Kidney glomerular epithelial cell (primary cell): ENCODE measurements around the gene GPC5.
"Not testable (repeated sequence)": the region's sequence is repeated elsewhere in the genome, so short reads cannot be mapped to it uniquely, and the experiment has no call there.

Experiments used
- DNase-seq: peaks from one replicate; lab custom pipeline; 2025; lab: John Stamatoyannopoulos, UW

GPC5 gene

DNA sequence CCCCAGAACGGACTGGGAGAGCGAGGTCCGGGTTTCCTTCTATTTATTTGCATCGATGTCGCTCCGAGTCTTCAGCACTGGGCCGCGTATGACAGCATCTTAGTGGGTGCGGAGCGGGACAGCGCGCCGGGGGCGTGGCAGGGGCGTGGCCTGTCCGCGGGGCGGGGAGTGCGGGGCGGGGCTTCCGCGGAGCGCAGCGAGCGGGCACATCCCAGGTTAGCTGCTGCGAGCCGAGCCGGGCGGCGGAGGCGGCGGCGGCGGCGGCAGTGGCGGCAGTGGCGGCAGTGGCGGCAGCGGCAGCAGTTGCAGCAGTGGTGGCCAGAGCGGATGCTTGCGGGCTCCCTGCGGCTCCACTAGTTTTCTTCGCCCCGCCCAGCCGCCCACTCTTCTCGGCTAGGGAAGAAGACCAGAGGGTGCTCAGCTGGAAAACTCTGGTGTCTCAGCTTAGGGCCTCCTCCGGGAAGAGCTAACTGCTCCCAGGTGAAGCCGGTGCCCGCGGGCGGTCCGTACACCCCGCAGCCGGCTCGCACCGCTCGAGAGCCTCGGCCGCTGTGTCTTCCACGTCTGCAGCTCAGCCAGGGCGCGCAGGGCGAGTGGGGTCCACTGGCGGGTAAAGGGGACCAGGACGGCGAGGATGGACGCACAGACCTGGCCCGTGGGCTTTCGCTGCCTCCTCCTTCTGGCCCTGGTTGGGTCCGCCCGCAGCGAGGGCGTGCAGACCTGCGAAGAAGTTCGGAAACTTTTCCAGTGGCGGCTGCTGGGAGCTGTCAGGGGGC, at the start of gene GPC5:
Gene GPC5, plus strand, starts transcription at position 209 of the 776 bp plus-strand sequence.
- DNase-seq = peak; percentile 55

DNA sequence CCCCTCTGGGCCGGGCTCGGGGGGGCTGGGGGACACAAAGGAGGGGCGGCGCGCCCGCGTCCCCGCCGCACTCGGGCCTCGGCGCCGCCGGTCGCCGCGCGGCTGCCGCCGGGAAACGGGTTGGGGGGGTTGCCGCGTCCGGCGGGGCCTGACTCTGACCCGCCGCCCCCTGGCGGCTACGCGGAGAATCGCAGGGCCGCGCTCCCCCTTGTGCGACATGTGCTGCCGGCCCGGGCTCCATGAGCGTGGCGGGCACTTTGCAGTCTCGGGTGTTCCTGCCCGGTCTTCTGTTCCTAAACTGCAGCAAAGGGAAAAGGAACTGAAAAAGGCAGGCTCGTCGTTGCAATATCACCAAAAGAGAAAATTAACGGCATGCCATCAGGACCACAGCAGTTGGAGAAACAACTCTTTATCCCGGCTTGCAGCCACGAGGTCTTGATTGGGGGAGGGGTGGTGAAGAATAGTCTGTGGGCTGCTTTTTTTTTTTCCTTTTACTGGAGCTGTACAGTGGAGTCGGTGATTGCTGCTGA, 49.5 kb upstream of the GPC5 start:
- peak; percentile 81 for DNase-seq

DNA sequence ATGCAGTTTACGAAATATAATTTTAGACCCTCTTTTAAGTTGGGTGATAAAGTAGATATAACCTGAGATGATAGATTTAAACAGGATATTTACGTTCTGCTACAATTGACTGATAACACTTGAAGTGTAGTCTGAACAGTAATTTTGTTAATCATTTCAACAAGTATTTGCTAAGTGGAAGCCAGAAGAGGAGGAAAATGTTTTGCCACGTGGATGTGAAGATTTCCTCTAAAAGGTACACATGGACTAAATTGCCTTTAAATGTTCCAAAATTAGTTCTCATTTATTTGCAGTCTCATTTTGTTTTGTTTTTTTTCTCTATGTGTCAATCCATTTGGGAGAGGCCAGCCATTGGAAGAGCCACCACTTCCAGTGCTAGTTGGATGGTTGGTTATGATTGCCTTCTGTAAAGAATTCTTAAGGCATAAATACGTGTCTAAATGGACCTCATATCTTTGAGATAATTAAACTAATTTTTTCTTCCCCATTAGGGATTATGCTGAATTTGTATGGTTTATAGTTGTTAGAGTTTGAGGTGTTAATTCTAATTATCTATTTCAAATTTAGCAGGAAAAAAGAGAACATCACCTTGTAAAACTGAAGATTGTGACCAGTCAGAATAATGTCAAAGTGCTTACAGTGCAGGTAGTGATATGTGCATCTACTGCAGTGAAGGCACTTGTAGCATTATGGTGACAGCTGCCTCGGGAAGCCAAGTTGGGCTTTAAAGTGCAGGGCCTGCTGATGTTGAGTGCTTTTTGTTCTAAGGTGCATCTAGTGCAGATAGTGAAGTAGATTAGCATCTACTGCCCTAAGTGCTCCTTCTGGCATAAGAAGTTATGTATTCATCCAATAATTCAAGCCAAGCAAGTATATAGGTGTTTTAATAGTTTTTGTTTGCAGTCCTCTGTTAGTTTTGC, 48.2 kb upstream of the GPC5 start:
- DNase-seq = no peak

DNA sequence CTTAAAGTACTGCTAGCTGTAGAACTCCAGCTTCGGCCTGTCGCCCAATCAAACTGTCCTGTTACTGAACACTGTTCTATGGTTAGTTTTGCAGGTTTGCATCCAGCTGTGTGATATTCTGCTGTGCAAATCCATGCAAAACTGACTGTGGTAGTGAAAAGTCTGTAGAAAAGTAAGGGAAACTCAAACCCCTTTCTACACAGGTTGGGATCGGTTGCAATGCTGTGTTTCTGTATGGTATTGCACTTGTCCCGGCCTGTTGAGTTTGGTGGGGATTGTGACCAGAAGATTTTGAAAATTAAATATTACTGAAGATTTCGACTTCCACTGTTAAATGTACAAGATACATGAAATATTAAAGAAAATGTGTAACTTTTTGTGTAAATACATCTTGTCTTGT, 47.3 kb upstream of the GPC5 start:
- DNase-seq = no peak

DNA sequence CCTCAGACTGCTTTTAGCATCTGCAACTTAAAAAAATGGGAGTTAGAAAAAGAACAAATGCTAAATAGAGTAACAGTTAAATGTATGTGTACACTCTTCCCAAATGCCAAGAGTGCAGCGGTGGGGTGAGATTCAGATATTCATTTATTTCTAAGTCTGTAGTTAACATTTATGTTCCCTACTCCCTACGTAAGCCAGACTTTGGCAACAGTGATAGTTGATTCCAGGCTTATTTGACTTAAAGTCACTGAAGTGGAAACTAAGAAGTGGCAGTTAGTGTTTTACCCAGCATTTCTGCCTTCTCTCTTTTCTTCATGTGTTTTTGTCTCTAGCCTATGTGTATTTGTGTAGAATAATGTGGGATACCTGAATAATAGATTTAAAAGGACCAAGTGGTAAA, 46.4 kb upstream of the GPC5 start:
- DNase-seq = no peak

DNA sequence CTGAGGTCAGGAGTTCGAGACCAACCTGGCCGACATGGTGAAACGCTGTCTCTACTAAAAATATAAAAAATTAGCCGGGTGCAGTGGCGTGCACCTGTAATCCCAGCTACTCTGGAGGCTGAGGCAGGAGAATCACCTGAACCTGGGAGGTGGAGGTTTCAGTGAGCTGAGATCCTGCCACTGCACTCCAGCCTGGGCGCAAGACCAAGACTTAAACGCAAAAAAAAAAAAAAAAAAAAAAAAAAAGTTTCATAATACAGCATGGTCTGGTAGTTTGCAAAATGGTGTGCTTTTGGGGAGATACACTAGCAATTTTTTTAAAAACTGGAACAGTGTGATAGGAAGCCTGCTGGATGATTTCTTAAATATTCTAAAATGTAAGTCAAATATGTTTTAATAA, 45.5 kb upstream of the GPC5 start:
- DNase-seq = not testable (repeated sequence)

DNA sequence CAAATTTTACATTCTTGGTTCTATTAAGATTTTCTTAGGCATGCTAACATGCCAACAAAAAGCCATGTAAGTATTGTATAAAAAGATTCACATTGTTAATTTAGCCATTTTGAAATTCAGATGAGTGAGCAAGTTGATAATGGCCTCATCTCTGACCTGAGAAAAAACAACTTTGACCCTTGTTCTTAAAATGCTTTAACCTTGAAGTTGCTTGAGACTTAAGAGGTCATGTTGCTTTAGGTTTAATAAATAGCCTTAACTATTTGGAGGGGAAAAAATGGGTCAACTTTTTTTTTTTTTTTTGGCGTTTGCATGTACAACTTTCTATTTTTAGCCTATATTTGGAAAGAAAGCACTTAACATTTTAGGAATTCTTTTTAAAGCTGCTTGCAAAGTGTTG, 44.9 kb upstream of the GPC5 start:
- no peak for DNase-seq

DNA sequence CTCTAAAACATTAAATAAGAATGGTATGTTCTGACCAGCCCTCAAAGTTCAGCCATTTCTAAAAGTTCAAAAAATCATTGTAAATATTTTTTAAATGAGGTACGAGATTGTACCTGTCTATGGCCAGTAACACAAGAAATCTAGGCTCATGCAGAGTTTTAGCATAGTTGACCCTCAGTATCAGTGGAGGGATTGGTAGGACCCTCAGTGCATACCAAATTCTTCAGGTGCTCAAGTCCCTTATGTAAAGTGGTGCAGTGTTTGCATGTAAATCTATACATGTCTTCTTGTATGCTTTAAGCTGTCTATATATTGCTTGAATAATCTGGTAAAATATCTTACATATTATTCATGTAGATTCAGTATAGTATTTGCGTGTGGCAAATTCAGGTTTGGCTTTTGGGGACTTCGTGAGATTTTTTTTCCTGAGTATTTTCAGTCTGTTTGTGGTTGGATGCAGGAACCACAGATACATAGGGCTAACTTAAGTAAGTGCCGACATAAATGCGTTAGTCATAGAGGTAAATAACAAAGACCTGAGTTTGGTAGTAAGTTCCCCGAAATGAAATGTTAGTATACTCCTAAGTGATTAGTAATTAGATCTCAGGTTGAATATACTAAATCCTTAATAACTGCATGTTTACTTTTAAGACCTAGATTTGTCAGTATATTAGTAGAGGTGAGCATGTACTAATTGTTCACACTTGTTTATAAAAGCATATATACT, 43.2 kb upstream of the GPC5 start:
- DNase-seq = no peak

DNA sequence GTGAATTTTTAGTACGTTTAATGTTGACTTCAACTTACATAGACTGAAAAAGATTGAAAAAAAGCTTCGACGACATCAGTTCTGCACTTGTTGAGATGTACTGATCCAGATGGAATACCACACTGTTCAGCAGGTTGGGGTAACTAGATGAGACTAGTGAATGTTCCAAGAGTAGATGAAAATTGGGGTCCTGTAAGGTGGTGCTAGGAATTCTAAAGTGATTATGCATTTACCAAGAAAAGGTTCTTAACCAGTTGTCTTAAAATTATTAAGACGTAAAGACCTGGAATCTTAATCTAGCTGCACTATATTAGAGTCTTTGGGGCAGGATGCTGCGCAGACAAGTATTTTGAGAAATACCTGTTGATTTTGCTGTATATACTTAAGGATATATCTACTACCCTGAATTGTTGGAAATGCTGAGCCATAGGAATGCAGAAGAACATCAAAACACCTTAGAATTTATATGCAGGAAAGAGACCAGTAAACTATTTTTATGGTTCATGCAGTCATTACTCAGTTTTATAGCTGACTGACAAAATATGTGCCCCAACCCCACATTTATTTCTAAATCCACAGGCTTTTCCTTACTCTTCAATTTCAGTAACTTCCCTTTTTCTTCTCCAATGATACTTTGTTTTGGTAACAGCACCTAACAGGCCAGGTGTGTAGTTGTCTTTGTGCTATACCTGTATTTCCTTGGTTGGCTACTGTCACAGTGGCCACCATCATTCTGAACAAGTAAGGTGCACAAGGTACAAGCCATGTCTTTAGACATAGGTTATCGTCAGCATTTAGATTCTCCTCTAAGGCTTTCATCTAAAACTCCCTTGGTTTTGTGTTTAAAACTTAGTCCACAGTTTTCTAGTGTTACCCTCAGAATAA, 42.4 kb upstream of the GPC5 start:
- DNase-seq = no peak

DNA sequence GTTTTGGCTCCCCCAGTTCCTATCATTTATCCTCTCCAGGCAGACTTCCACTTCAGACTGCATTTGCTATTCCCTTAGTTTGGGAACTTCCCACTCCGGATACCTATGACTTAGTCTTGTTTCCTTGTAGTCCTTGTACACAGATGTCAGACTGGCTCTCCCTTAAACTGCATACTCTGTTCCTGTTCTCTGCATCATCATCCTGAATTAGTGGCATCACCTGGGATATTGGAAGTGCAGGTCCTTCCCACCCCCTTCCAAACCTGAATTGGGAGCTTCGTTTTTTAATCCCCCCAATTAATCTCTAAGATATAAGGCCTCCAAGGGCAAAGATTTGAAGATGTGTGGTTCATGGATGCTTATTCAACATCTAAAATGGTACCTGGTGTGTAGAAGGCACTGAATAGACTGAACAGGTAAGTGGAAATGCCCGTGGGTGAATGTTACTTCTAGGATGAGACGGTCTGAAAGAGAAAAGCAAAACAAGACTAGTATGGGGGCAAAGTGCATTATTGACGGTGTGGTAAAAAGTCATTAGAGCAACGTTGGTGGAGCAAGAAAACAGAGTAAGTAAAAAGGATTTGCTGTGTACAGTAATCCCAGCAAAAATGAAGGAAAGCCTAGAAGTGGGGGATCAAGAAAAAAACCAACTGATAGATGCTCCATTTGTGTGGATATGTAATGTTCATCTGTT, 41.4 kb upstream of the GPC5 start:
- no peak for DNase-seq

DNA sequence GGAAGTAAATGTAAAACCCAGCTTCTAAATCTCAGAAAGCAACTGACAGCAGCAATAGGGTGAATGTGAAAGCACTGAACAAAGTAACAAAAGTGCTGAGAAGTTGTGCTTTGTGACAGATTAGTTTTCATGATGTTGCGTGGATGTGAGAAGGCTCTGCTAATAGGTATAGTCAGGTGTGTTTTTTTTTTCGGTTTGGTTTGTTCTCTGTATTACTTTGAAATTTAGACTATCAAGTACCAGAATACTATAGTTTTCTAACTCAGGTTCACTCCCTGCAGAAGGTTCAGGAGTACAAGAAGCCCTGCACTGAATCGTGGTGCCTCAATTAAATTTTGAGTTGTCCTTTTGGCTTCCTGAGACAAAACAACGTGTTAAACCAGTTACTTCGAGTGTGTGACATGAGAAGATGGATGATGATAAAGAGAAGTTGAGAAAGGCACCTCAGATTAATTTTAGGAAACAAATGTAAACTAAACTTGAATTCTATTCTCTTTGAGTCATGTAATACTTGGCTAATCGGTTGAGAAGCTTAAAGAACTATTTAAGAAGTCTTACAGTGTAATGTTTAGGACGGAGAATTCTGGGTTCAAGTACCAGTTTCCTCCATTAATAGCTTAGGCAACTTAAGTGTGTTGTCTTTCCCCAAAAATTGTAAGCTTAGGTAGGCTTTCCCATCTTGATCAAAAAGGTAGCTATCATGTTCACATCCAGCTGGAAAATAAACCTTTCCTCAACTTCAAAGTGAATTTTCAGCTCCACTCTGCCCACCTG, 40.6 kb upstream of the GPC5 start:
- no peak for DNase-seq

DNA sequence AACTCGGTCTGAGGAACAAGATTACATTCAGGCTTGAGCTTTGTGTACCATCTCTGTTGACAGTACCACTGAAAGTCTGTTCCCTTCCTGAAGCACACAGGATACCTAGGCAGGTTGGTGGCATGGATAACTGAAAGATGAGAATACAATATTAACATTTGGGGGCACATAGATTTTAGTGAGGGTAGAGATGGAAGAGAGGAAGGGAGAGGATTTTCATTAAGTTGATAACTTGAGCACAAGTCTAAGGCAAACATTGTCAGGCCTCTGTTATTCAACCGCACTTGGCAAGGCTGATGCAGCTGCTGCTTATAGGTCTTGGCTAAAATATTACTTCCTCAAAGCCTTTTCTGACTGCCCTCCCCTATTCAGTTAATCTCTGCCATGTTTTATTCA, 40.0 kb upstream of the GPC5 start:
- no peak for DNase-seq

DNA sequence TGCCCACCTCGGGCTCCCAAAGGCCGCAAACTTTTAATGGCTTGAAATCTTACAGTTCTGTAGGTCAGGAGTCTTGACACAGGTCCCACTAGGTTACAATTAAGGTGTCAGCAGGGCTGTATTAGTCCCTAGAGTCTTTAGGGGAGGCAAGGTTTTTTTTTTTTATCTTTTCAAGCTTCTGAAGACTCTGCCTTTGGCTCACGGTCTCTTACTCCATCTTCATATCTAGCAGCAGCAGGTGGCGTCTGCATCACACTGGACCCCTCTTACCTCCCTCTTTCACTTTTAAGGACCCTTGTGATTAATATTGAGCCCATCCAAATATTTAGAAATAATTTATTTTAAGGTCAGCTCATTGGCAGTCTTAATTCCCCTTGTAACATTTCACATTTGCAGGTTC, 39.3 kb upstream of the GPC5 start:
- no peak for DNase-seq

DNA sequence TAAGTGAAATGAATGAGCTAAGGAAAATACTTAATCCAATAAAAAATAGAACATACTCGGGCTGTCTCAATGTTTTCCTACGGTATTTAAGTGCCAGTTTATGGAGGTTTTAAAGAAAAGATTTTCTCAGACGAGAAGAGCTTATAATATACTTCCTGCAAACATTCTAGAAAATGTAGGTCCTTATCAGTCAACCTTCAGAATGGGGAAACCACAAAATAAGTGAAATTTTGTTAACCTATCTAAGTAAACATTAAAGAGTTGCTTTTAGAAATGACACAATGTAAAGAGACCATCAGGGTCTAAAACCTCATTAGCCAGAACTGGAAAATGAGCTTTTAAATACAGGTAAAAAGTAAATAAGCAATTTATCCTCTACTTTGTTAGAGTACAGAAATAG, 38.8 kb upstream of the GPC5 start:
- DNase-seq = no peak

DNA sequence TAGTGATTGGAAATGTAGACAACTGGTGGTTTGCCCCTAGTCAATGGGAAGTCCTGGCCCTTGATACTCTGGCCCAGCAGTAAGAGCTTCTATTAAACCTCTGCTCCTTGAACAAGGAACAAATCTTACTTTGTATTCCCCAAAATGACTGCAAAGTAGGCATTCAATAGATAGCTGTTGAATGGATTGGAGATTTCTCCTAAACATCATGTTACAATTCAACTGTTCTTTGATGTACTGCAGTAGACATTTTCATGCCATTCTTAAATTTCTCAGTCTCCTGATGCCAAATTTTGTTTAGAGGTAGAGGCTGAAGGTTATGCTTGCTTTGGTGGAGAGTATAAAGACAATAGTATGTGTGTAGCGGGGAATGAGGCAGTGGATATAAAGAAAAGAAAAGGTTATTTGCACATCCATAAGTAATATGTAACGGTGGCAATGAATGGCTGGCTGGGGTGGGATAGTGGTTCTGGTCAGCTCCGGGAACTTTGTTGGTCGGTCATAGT, 38.1 kb upstream of the GPC5 start:
- DNase-seq = no peak

DNA sequence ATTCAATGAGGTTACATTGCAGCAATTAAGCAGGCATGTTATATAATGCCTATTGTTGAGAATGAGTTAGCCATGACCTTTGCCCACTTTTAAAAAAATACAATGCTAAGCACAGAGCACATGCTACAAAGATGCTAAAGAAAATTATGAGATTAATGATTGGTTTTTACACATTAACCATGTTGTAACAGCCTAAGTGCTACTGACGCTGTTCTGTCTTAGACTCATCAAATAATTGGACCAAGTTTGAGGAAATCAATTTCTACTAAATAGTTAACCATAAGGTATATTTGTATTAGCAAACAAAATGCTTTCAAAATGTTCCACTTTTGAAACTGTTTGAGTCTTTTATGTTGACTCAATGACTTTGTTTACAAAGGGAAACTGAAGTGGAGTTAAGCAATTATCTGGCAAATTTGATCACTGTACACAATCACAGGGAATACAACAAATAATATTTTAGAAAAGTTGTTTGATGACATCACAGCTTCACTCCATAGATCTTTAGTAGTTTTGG, 36.6 kb upstream of the GPC5 start:
- no peak for DNase-seq

DNA sequence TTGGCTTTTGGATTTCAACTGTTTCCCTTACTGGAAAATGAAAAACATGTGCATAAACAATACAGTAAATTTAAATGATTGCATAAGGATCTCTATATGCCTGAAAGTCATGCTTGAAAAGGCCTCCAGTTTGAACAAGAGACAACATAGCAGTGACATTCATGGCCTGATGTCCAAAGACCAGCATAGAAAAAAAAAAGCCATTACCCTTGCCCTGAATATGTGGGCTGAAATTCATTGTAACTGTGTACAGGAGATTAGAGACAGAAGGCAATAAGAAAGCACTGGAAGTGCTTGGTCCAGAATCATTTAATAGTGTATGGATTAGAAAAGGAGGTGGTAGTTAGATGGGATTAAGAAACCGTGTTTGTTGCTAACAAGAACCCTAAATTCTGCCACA, 35.5 kb upstream of the GPC5 start:
- no peak for DNase-seq

DNA sequence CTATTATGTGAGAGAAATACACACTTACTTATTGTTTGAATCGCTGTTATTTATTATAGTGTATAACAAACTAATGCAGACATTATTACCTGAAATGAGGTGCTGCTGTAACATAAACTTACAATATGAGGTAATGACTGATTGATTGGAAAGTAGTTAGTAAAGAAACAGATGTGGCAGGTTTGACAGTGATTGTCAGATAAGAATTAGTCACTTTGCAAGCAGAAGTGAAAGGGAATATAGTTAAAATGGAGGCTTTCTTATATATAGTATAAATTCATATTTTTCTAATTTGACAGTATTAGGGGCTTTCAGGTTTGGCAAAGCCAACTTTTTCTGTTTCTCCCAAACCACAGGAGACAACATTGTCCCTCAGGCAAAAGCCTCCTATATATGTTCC, 30.3 kb upstream of the GPC5 start:
- DNase-seq = no peak

DNA sequence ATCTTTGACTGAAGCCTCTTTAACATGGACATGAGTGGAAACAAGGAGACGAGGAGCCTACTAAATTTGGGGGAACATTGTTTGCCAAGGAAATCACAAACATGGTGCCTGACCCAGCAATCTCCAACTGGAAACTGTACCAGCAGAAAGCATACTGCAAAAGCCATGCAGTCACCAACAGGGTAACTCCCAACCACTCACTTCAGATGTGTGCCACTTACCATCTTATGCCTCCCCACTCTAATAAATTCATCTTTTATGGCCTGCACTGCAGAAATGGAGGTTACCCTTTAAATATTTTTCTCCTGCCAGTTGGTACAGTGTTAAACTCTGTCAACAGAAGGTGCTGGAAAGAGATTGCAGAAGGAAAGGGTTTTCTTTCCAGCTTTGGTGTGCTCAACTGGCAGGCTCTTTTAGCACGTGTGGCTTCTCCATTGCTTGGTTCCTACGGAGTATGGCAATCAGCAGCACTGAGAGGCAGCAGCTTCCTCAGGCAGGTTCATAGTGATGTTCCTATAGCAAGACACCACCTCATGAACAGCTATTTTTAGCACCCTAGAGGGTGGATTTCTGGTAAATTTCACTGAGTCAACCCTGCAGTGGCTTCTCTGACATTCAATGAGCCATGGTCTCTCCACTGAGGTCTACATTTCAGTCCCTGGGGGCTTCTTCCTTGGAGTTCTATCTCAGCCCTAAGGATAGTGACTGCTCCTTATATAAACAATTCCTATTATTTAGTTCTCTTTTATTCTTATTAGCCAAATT, 29.6 kb upstream of the GPC5 start:
- no peak for DNase-seq
